ENCODE results near the gene PCDHGC3. TPM values are rescaled to one million over a fixed set of nuclear protein-coding genes. Genes with fewer than 3 reads are reported as not detected.

PCDHGC3 gene
- polyA plus RNA-seq (2012; rRNA removed) = 55.8 and 97.0 TPM in 2 replicates
- polyA plus RNA-seq (2012; cell fraction: cytosol; rRNA removed) = 63.1 and 99.3 TPM in 2 replicates
- polyA plus RNA-seq (2012; cell fraction: nucleus; rRNA removed) = 87.3 and 94.5 TPM in 2 replicates

DNA sequence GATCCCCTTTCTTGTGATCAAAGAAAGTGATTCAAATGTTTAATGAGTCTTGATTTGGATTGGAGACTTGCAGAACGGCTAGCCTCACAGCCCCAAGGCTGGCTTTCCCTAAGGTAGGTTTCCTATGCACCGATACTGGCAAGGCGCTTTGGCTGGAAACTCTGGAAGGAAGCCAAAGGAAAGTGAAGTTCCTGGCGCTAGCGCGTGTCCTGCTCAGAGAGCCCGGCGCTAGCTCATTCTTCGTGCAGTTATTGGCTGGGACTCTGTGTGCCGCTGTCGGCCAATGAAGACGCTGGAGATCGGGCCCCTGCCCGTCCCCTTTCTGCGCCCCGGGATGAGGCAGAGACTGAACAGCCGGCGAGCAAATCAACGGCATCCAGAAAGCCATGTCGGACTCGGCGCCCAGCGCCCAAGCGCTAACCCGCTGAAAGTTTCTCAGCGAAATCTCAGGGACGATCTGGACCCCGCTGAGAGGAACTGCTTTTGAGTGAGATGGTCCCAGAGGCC is at the start of gene PCDHGC3:
PCDHGC3 (plus strand) TSS at position 342 of the 507 bp plus-strand sequence; CDS start at position 493, 151 bp downstream.
- peaks cover 38% of the 10 kb centered on the region for H4K20me1 ChIP-seq (ENCODE audit: insufficient read depth)
- H3K79me2 ChIP-seq (ENCODE audit: insufficient read depth) = peaks cover 42% of the 10 kb centered on the region
- H3K4me1 ChIP-seq (ENCODE audit: control insufficient read depth in 1 of 2, insufficient read depth in 2 of 2, low read depth in 1 of 2, low read length in 1 of 2) = peaks cover 6 to 34% of the 10 kb centered on the region in 2 experiments; a peak in 3 of 4 replicates
- peak within 1 kb of the TSS; percentile 92 to 94 for H3K27ac ChIP-seq (ENCODE audit: low read depth in 2 of 2, low read length in 1 of 2)
- H3K9ac ChIP-seq = peak within 1 kb of the TSS; percentile 83
- peaks cover 25% of the 10 kb centered on the region for H3F3A ChIP-seq (replicated peaks; ENCODE audit: insufficient read depth)
- no peaks in the 10 kb centered on the region for H3K27me3 ChIP-seq (ENCODE audit: insufficient read depth)
- peaks cover 0 to 23% of the 10 kb centered on the region in 2 experiments for H3K36me3 ChIP-seq (replicated peaks in 1 of 2; ENCODE audit: control insufficient read depth in 1 of 2, insufficient read depth in 2 of 2, low read length in 1 of 2)
- no peaks in the 10 kb centered on the region for H3K9me3 ChIP-seq
- H2AFZ ChIP-seq (ENCODE audit: low read depth) = peak within 1 kb of the TSS; percentile 82
- H3K4me3 ChIP-seq (ENCODE audit: low read depth in 2 of 2, low read length in 1 of 2) = peak within 1 kb of the TSS; percentile 82 to 85
- ChIA-PET POLR2A (interaction anchor here (0.9 to 1.9 kb wide), 5 partner anchors 10 to 82 kb away, joined by 3 to 14 read pairs (median 12); partner anchors contain the start of gene PCDHGC4), CTCF (interaction anchor here (0.6 to 8.6 kb wide), 22 partner anchors 9 to 354 kb away, joined by 3 to 117 read pairs (median 4); partner anchors contain the start of genes PCDHB14, PCDHB4, PCDHGB7 and PCDHGC4)
- 0% methylated on average over 15 of the region's 28 CpGs for WGBS (ENCODE audit: low lambda C conversion rate)
- DNase-seq = peak; percentile 90
- H3K4me2 ChIP-seq = peak within 1 kb of the TSS; percentile 97
- H3K9me2 ChIP-seq = no peaks in the 10 kb centered on the region
- TF ChIP-seq YY1 (IDR thresholded peaks at IDR 0.05; ENCODE audit: low read depth) (peak; percentile 62; the same call in 1 of the 2 replicates), POLR2AphosphoS5 (IDR thresholded peaks at IDR 0.05; ENCODE audit: low read depth, low read length) (peak; percentile 28; the same call in 1 of the 2 replicates), TEAD4 (IDR thresholded peaks at IDR 0.05; ENCODE audit: borderline replicate concordance, insufficient read depth) (no peak), FOXM1 (IDR thresholded peaks at IDR 0.05; ENCODE audit: low read depth) (no peak), FOSL2 (IDR thresholded peaks at IDR 0.05; ENCODE audit: borderline replicate concordance, low read depth) (no peak), TAF1 (IDR thresholded peaks at IDR 0.05; ENCODE audit: borderline replicate concordance, low read depth, low read length) (0 out of 2 replicates have a peak, but pooled peaks have one; percentile 68), MEF2A (IDR thresholded peaks at IDR 0.05; ENCODE audit: borderline replicate concordance, low read depth) (no peak), FOXJ3 (CRISPR knock-in tag; IDR thresholded peaks at IDR 0.05) (no peak), EP300 (IDR thresholded peaks at IDR 0.05; ENCODE audit: borderline replicate concordance in 1 of 2, low read depth in 1 of 2, low read length in 1 of 2) (peak in 1 of 2 experiments; percentile 38; a peak in 1 of 4 replicates), TCF12 (IDR thresholded peaks at IDR 0.05) (no peak), GABPA (IDR thresholded peaks at IDR 0.05; ENCODE audit: low read depth) (peak; percentile 5; the same call in 1 of the 2 replicates), SMC3 (IDR thresholded peaks at IDR 0.05; ENCODE audit: low read depth, low read length) (peak; percentile 61), MXI1 (IDR thresholded peaks at IDR 0.05; ENCODE audit: low read depth, low read length) (peak; percentile 93), RAD21 (IDR thresholded peaks at IDR 0.05; ENCODE audit: low read length) (peak; percentile 85), RFX5 (IDR thresholded peaks at IDR 0.05; ENCODE audit: low read length) (peak; percentile 72), NFIC (IDR thresholded peaks at IDR 0.05; ENCODE audit: borderline replicate concordance) (peak; percentile 88), EZH2phosphoT487 (IDR thresholded peaks at IDR 0.05; ENCODE audit: borderline replicate concordance, low read depth) (no peak), GATA2 (CRISPR knock-in tag; IDR thresholded peaks at IDR 0.05) (peak; percentile 20; the same call in 1 of the 2 replicates), NRF1 (IDR thresholded peaks at IDR 0.05; ENCODE audit: low read depth, low read length) (no peak)
- TF ChIP-seq, protein P1, sequence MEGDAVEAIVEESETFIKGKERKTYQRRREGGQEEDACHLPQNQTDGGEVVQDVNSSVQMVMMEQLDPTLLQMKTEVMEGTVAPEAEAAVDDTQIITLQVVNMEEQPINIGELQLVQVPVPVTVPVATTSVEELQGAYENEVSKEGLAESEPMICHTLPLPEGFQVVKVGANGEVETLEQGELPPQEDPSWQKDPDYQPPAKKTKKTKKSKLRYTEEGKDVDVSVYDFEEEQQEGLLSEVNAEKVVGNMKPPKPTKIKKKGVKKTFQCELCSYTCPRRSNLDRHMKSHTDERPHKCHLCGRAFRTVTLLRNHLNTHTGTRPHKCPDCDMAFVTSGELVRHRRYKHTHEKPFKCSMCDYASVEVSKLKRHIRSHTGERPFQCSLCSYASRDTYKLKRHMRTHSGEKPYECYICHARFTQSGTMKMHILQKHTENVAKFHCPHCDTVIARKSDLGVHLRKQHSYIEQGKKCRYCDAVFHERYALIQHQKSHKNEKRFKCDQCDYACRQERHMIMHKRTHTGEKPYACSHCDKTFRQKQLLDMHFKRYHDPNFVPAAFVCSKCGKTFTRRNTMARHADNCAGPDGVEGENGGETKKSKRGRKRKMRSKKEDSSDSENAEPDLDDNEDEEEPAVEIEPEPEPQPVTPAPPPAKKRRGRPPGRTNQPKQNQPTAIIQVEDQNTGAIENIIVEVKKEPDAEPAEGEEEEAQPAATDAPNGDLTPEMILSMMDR (IDR thresholded peaks at IDR 0.05) = peak; percentile 45
- TF ChIP-seq, protein P2, sequence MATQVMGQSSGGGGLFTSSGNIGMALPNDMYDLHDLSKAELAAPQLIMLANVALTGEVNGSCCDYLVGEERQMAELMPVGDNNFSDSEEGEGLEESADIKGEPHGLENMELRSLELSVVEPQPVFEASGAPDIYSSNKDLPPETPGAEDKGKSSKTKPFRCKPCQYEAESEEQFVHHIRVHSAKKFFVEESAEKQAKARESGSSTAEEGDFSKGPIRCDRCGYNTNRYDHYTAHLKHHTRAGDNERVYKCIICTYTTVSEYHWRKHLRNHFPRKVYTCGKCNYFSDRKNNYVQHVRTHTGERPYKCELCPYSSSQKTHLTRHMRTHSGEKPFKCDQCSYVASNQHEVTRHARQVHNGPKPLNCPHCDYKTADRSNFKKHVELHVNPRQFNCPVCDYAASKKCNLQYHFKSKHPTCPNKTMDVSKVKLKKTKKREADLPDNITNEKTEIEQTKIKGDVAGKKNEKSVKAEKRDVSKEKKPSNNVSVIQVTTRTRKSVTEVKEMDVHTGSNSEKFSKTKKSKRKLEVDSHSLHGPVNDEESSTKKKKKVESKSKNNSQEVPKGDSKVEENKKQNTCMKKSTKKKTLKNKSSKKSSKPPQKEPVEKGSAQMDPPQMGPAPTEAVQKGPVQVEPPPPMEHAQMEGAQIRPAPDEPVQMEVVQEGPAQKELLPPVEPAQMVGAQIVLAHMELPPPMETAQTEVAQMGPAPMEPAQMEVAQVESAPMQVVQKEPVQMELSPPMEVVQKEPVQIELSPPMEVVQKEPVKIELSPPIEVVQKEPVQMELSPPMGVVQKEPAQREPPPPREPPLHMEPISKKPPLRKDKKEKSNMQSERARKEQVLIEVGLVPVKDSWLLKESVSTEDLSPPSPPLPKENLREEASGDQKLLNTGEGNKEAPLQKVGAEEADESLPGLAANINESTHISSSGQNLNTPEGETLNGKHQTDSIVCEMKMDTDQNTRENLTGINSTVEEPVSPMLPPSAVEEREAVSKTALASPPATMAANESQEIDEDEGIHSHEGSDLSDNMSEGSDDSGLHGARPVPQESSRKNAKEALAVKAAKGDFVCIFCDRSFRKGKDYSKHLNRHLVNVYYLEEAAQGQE (IDR thresholded peaks at IDR 0.05; ENCODE audit: low read depth, low read length) = no peak
- TF ChIP-seq, protein P3, sequence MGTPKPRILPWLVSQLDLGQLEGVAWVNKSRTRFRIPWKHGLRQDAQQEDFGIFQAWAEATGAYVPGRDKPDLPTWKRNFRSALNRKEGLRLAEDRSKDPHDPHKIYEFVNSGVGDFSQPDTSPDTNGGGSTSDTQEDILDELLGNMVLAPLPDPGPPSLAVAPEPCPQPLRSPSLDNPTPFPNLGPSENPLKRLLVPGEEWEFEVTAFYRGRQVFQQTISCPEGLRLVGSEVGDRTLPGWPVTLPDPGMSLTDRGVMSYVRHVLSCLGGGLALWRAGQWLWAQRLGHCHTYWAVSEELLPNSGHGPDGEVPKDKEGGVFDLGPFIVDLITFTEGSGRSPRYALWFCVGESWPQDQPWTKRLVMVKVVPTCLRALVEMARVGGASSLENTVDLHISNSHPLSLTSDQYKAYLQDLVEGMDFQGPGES (IDR thresholded peaks at IDR 0.05; ENCODE audit: low read depth, low read length) = no peak
- TF ChIP-seq, protein P4, sequence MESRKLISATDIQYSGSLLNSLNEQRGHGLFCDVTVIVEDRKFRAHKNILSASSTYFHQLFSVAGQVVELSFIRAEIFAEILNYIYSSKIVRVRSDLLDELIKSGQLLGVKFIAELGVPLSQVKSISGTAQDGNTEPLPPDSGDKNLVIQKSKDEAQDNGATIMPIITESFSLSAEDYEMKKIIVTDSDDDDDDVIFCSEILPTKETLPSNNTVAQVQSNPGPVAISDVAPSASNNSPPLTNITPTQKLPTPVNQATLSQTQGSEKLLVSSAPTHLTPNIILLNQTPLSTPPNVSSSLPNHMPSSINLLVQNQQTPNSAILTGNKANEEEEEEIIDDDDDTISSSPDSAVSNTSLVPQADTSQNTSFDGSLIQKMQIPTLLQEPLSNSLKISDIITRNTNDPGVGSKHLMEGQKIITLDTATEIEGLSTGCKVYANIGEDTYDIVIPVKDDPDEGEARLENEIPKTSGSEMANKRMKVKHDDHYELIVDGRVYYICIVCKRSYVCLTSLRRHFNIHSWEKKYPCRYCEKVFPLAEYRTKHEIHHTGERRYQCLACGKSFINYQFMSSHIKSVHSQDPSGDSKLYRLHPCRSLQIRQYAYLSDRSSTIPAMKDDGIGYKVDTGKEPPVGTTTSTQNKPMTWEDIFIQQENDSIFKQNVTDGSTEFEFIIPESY (IDR thresholded peaks at IDR 0.05; ENCODE audit: borderline replicate concordance, low read depth) = no peak
- TF ChIP-seq, protein P5, sequence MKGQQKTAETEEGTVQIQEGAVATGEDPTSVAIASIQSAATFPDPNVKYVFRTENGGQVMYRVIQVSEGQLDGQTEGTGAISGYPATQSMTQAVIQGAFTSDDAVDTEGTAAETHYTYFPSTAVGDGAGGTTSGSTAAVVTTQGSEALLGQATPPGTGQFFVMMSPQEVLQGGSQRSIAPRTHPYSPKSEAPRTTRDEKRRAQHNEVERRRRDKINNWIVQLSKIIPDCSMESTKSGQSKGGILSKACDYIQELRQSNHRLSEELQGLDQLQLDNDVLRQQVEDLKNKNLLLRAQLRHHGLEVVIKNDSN (IDR thresholded peaks at IDR 0.05; ENCODE audit: borderline replicate concordance, low read depth) = no peak
